ENCODE data around the gene PODXL. TPM values are rescaled to one million over a fixed set of nuclear protein-coding genes. Genes with fewer than 3 reads are reported as not detected.

Gene PODXL
- total RNA-seq, 1 donor from 2014 or later: 141 TPM

- no peaks in the 10 kb centered on the region for H3K36me3 ChIP-seq
- no peak for TF ChIP-seq CTCF (IDR thresholded peaks at IDR 0.05)
- H3K27me3 ChIP-seq: no peaks in the 10 kb centered on the region
- intact Hi-C loops (cut with DNase I): no loop called here
- H3K4me1 ChIP-seq: no peaks in the 10 kb centered on the region
- no peak overlapping the region for H3K4me3 ChIP-seq
- no peak overlapping the region for H3K27ac ChIP-seq
- no peak for DNase-seq (ENCODE audit: low spot score in 2 of 2)
- H3K9me3 ChIP-seq: no peaks in the 10 kb centered on the region
Observed at GRCh38 chr7:131544021-131544420, 12.4 kb downstream of the PODXL start.

- intact Hi-C loops (cut with DNase I): no loop called here
Observed at GRCh38 chr7:131543298-131543697, 13.1 kb downstream of the PODXL start.

GRCh38 chr7:131540491-131541162 lies 15.8 kb downstream of the PODXL start:
- Histone ChIP-seq H3K4me3 (no peak overlapping the region), H3K4me1 (no peaks in the 10 kb centered on the region), H3K27ac (no peak overlapping the region), H3K27me3 (no peaks in the 10 kb centered on the region), H3K36me3 (no peaks in the 10 kb centered on the region), H3K9me3 (no peaks in the 10 kb centered on the region)
- TF ChIP-seq CTCF (IDR thresholded peaks at IDR 0.05): no peak
- intact Hi-C loops (cut with DNase I): no loop called here
- DNase-seq (ENCODE audit: low spot score in 2 of 2): no peak

More at GRCh38 chr7:131543298-131543697, 13.1 kb downstream of the PODXL start:
- Histone ChIP-seq H3K4me1 (no peaks in the 10 kb centered on the region), H3K27ac (no peak overlapping the region), H3K36me3 (no peaks in the 10 kb centered on the region), H3K9me3 (no peaks in the 10 kb centered on the region), H3K4me3 (no peak overlapping the region), H3K27me3 (no peaks in the 10 kb centered on the region)
- TF ChIP-seq CTCF (IDR thresholded peaks at IDR 0.05): no peak
- DNase-seq (ENCODE audit: low spot score in 2 of 2): no peak

DNA sequence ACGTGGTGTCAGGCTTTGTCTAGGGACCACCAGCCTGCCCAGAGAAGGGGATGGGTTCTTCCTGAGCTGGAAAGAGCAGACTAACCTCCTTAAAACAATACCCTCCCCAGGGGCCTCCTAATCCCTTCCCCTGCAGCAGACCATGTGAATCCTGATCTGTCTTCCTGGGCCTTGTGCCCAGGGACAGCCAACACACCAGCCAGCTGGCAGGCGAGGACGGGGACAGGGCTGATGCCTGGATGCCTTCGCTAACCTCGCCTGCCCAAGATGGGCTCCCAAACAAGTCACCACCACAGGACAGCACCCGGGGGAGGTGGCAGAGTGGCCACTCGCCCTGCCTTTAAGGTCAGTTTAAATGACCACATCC lies 17.6 kb downstream of the PODXL start:
- DNase-seq (ENCODE audit: low spot score in 2 of 2): no peak
- Histone ChIP-seq H3K9me3 (no peaks in the 10 kb centered on the region), H3K4me1 (no peaks in the 10 kb centered on the region), H3K27me3 (no peaks in the 10 kb centered on the region), H3K27ac (no peak overlapping the region), H3K4me3 (no peak overlapping the region), H3K36me3 (no peaks in the 10 kb centered on the region)
- no peak for TF ChIP-seq CTCF (IDR thresholded peaks at IDR 0.05)
- intact Hi-C loops (cut with DNase I): no loop called here

DNA sequence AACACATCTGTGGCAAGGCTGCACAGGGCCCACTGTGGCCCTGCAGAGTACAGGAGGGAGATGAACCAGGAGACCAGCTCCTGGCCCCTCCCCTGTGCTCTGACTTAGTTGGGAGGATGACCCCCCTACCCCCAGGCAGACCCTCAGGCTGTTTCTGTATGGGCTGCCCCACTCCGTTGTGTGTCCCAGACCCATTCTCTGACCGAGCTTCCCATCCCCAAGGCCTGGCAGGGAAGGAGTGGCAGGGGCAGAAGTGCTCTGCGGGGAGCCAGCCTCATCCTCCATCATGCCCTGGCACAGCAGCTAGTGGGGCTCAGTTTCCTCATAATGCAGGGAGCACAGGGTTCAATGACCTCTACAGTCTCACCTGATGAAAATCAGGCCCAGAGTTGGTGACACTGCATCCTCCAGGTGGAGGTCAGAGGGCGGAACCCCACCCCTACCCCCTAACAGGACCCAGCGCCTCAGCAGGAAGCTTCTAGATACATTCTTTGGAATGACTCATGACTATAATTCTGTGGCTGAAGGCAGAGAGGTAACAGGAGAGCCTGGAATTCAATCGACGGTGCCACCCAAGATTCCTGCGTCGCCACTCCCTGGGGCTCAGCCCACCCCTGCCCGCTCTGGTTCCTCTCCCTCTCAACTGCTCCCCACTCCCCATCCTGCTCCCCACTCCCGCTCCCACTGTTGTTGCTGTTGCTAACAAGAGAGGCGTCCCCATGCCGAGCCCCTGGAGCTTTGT lies 18.2 kb downstream of the PODXL start:
- no peak for TF ChIP-seq CTCF (IDR thresholded peaks at IDR 0.05)
- DNase-seq (ENCODE audit: low spot score in 2 of 2): no peak
- Histone ChIP-seq H3K4me1 (no peaks in the 10 kb centered on the region), H3K36me3 (no peaks in the 10 kb centered on the region), H3K27ac (no peak overlapping the region), H3K9me3 (no peaks in the 10 kb centered on the region), H3K27me3 (no peaks in the 10 kb centered on the region), H3K4me3 (no peak overlapping the region)
- intact Hi-C loops (cut with DNase I): no loop called here
